Stomach smooth muscle (tissue), 2 donors: ENCODE measurements around the gene KAT6B.

Source experiments
- H3K27ac ChIP-seq: one replicate; pipeline ENCODE4 v1.7.0; 2013; ENCODE audit warnings: mild to moderate bottlenecking, low read length, inconsistent platforms
- H3K27me3 ChIP-seq, 2 donors: one replicate each; pipeline ENCODE4 v1.7.0; 2013; ENCODE audit warnings: low read length in 2 of 2; ENCODE audit not compliant: insufficient read depth in 2 of 2, control insufficient read depth in 1 of 2
- H3K36me3 ChIP-seq, 2 donors: one replicate each; pipeline ENCODE4 v1.7.0; 2013; ENCODE audit warnings: low read length in 2 of 2; ENCODE audit not compliant: control insufficient read depth in 2 of 2, insufficient read depth in 2 of 2
- H3K4me1 ChIP-seq: one replicate; pipeline ENCODE4 v1.7.0; 2013; ENCODE audit warnings: low read length; ENCODE audit not compliant: control insufficient read depth, insufficient read depth
- H3K4me3 ChIP-seq, 2 donors: one replicate each; pipeline ENCODE4 v1.7.0; 2013; ENCODE audit warnings: low read length in 2 of 2
- H3K9ac ChIP-seq, 2 donors: one replicate each; pipeline ENCODE4 v1.7.0; 2013; ENCODE audit warnings: low read length in 2 of 2, mild to moderate bottlenecking in 1 of 2
- H3K9me3 ChIP-seq, 2 donors: one replicate each; pipeline ENCODE4 v1.7.0; 2013; ENCODE audit warnings: low read length in 2 of 2; ENCODE audit not compliant: control insufficient read depth in 2 of 2
- donor health status: healthy.
- donor health status: Pancreatic carcinoma.

KAT6B gene

DNA sequence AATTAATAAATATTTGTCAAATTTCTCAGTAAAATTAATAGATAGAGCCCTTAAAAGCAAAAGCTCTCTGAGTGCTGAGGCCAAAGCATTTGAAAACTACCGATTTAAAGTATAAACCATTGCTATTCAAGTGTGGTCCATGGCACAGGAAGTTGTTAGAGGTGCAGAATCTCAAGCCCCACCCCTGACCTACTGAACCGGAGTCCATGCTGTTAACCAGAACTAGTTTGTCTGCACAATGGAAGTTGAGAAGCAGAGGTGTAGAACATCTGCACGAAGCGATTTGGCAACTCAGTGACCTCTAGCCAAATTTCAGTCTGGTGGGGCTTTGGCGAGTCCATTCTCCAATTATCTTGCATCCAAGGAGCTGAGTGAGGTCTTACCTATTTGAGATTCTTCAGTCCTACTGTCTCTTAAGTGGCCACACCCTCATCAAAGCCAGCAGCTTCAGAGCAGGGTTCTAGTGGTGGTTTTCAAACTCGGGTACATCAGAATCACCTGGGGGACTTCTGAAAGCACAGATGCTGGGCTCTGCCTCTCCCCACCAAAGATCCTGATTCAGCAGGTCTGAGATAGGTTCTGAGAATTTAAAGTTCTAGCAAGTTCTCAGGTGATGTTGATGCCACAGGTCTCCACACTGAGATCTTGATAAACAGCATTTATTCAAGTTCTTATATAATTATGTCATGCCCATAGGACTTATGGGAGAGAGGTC is 188.3 kb downstream of the KAT6B start:
- H3K36me3 ChIP-seq = peaks cover 7 to 8% of the 10 kb centered on the region in 2 donors
- H3K4me3 ChIP-seq = no peak overlapping the region
- no peaks in the 10 kb centered on the region for H3K27me3 ChIP-seq
- no peak overlapping the region for H3K27ac ChIP-seq
- H3K9ac ChIP-seq = no peak overlapping the region
- peaks cover 25% of the 10 kb centered on the region for H3K4me1 ChIP-seq
- H3K9me3 ChIP-seq = no peaks in the 10 kb centered on the region

GRCh38 chr10:75015442-75015841 is 189.0 kb downstream of the KAT6B start:
- no peak overlapping the region for H3K9ac ChIP-seq
- no peak overlapping the region for H3K4me3 ChIP-seq
- no peaks in the 10 kb centered on the region for H3K9me3 ChIP-seq
- H3K27me3 ChIP-seq = no peaks in the 10 kb centered on the region
- H3K36me3 ChIP-seq = peaks cover 7 to 8% of the 10 kb centered on the region in 2 donors
- no peak overlapping the region for H3K27ac ChIP-seq
- peaks cover 25% of the 10 kb centered on the region for H3K4me1 ChIP-seq

GRCh38 chr10:75016325-75016724 is 189.9 kb downstream of the KAT6B start:
- H3K27ac ChIP-seq = peak overlapping the region; percentile 46
- peak overlapping the region in 1 of 2 donors; percentile 14 for H3K9ac ChIP-seq
- H3K36me3 ChIP-seq = peaks cover 10 to 14% of the 10 kb centered on the region in 2 donors
- H3K4me1 ChIP-seq = peaks cover 25% of the 10 kb centered on the region
- H3K4me3 ChIP-seq = peak overlapping the region; percentile 15 to 35
- H3K9me3 ChIP-seq = no peaks in the 10 kb centered on the region
- no peaks in the 10 kb centered on the region for H3K27me3 ChIP-seq

DNA sequence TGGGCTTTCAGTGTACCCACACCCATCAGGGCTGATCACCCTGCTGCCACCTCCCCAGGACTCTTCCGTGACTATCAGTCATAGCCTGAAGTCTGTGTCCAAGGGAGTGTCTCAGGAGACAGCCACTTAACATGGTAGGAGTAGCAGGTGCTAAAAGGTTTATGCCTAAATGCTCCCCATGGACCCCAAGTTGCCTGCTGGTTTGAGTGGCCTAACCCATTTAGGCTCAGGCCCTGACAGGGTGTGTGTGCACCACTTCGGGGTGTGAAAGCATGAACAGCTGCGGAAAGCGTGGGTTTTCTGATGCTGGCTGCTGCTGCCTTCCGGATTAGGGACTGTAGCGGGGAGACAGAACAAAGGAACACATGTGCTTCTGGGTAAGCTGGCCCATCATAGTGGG is 191.9 kb downstream of the KAT6B start:
- H3K4me3 ChIP-seq = no peak overlapping the region
- H3K27ac ChIP-seq = no peak overlapping the region
- H3K9ac ChIP-seq = no peak overlapping the region
- H3K9me3 ChIP-seq = no peaks in the 10 kb centered on the region
- H3K36me3 ChIP-seq = peaks cover 8 to 10% of the 10 kb centered on the region in 2 donors
- peaks cover 32% of the 10 kb centered on the region for H3K4me1 ChIP-seq
- no peaks in the 10 kb centered on the region for H3K27me3 ChIP-seq

DNA sequence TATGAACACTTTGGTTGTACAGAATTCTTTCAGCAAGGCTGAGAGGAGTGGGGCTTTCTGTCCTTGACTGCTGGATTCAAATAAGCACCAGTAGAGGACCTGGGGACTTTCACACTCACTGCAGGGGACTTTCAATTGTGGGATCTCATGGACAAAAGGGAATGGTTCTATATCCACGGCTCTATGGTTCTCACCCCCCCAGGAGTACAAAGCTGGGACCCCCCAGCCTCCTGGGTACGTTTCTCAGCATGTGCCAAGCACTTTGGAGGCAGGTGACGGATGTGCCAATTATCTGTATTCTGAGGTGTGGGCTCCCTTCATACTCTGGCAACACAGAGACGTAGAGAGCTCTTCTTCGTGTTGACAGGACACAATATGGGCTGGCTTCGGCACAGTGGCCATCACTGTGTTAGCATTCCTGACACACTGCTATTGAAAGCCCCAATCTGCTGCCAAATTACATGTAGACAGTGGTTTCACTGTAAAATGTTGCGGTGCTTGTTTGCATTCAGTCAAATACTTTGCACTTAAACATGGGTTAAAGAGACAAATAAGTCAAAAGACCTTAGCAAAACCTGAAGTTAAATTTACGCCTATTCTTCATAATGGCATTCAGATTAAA is 192.4 kb downstream of the KAT6B start:
- Histone ChIP-seq H3K36me3 (peaks cover 10% of the 10 kb centered on the region in 2 donors), H3K27ac (no peak overlapping the region), H3K27me3 (no peaks in the 10 kb centered on the region), H3K4me3 (no peak overlapping the region), H3K4me1 (peaks cover 32% of the 10 kb centered on the region), H3K9ac (peak overlapping the region in 1 of 2 donors; percentile 7), H3K9me3 (no peaks in the 10 kb centered on the region)

DNA sequence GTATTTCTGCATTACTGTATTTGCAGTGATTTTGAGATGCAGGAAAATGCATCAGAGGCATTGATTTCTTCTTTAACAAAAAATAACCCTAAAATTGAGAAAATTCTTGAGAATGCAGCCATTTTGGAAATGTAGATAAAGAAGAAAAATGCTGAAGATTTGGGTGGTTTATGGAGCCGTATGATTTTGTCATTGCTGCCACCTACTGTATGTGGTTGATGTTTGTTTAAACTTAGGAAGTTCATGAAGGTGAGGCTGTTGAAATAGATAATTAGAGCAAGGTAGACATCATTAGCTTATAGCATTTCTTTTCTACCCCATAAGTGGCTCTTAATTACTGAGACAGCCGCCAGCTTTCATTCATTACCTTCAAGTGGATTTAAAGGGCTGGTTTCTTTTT is 193.0 kb downstream of the KAT6B start:
- Histone ChIP-seq H3K36me3 (peaks cover 10% of the 10 kb centered on the region in 2 donors), H3K9me3 (no peaks in the 10 kb centered on the region), H3K4me3 (no peak overlapping the region), H3K9ac (peak overlapping the region in 1 of 2 donors; percentile 7), H3K4me1 (peaks cover 32% of the 10 kb centered on the region), H3K27me3 (no peaks in the 10 kb centered on the region), H3K27ac (no peak overlapping the region)

DNA sequence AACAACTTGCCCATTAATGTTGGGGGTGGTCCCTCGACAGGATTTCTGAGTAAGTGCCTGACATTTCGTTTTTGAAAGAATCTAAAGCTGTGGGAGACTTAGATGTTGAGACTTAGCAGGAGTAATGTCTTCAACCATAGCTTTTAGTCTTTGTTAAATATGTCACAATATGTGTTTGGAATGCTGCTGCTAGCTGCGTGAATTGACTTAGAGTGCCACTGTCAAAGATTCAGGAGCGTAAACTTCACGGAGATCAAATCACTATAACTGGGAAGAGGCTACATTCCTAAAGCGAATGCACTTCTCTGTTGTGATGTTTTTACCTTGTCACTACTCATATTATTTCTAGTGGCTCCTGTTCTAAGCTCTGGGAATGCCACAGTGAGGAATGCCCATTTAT is 193.8 kb downstream of the KAT6B start:
- Histone ChIP-seq H3K27me3 (no peaks in the 10 kb centered on the region), H3K9ac (no peak overlapping the region), H3K9me3 (no peaks in the 10 kb centered on the region), H3K4me3 (no peak overlapping the region), H3K36me3 (peaks cover 15 to 17% of the 10 kb centered on the region in 2 donors), H3K27ac (no peak overlapping the region), H3K4me1 (peaks cover 36% of the 10 kb centered on the region)

GRCh38 chr10:75021379-75022249 is 195.2 kb downstream of the KAT6B start:
- Histone ChIP-seq H3K36me3 (peaks cover 17 to 29% of the 10 kb centered on the region in 2 donors), H3K27ac (no peak overlapping the region), H3K9me3 (no peaks in the 10 kb centered on the region)

GRCh38 chr10:75023074-75023473 is 196.7 kb downstream of the KAT6B start:
- peaks cover 25% of the 10 kb centered on the region for H3K4me1 ChIP-seq
- H3K27me3 ChIP-seq = no peaks in the 10 kb centered on the region
- H3K36me3 ChIP-seq = peaks cover 20 to 34% of the 10 kb centered on the region in 2 donors
- H3K9ac ChIP-seq = no peak overlapping the region
- no peaks in the 10 kb centered on the region for H3K9me3 ChIP-seq
- no peak overlapping the region for H3K4me3 ChIP-seq
- no peak overlapping the region for H3K27ac ChIP-seq

More at GRCh38 chr10:75021379-75022249, 195.2 kb downstream of the KAT6B start:
- Histone ChIP-seq H3K4me1 (peaks cover 28% of the 10 kb centered on the region), H3K27me3 (no peaks in the 10 kb centered on the region), H3K9ac (no peak overlapping the region), H3K4me3 (peak overlapping the region in 1 of 2 donors; percentile 7)

GRCh38 chr10:75024971-75025523 is 198.6 kb downstream of the KAT6B start:
- H3K9me3 ChIP-seq = no peaks in the 10 kb centered on the region
- H3K4me3 ChIP-seq = no peak overlapping the region
- peaks cover 23% of the 10 kb centered on the region for H3K4me1 ChIP-seq
- no peak overlapping the region for H3K27ac ChIP-seq
- peaks cover 30 to 51% of the 10 kb centered on the region in 2 donors for H3K36me3 ChIP-seq
- H3K27me3 ChIP-seq = no peaks in the 10 kb centered on the region
- no peak overlapping the region for H3K9ac ChIP-seq
